ENCODE measurements around the gene NOSIP. TPM values are rescaled to one million over a fixed set of nuclear protein-coding genes. Genes with fewer than 3 reads are reported as not detected.

NOSIP gene
- total RNA-seq, 1 donor from 2014 or later, result 48.7 TPM

- Histone ChIP-seq H3K27me3 (no peaks in the 10 kb centered on the region), H3K9me3 (no peaks in the 10 kb centered on the region), H3K4me1 (peaks cover 6% of the 10 kb centered on the region), H3K27ac (no peak overlapping the region), H3K4me3 (no peak overlapping the region), H3K36me3 (peaks cover 81% of the 10 kb centered on the region)
- DNase-seq, result no peak
- ATAC-seq, result no peak
- TF ChIP-seq CTCF (IDR thresholded peaks at IDR 0.05), result no peak
- intact Hi-C loops (cut with DNase I), result no loop called here
Measured at GRCh38 chr19:49597703-49597974, 17.3 kb upstream of the NOSIP start.

GRCh38 chr19:49596954-49597702, 16.8 kb upstream of the NOSIP start:
- H3K27me3 ChIP-seq, result no peaks in the 10 kb centered on the region
- DNase-seq, result no peak
- H3K4me1 ChIP-seq, result peaks cover 6% of the 10 kb centered on the region
- no peaks in the 10 kb centered on the region for H3K9me3 ChIP-seq
- H3K4me3 ChIP-seq, result no peak overlapping the region
- no peak for TF ChIP-seq CTCF (IDR thresholded peaks at IDR 0.05)
- ATAC-seq, result no peak
- H3K36me3 ChIP-seq, result peaks cover 75% of the 10 kb centered on the region
- intact Hi-C loops (cut with DNase I), result no loop called here
- no peak overlapping the region for H3K27ac ChIP-seq

- H3K4me3 ChIP-seq, result no peak overlapping the region
- H3K4me1 ChIP-seq, result peaks cover 6% of the 10 kb centered on the region
- H3K9me3 ChIP-seq, result no peaks in the 10 kb centered on the region
- no peak for ATAC-seq
- peaks cover 69% of the 10 kb centered on the region for H3K36me3 ChIP-seq
- intact Hi-C loops (cut with DNase I), result no loop called here
- H3K27me3 ChIP-seq, result no peaks in the 10 kb centered on the region
- DNase-seq, result no peak
- no peak for TF ChIP-seq CTCF (IDR thresholded peaks at IDR 0.05)
- H3K27ac ChIP-seq, result no peak overlapping the region
Measured at GRCh38 chr19:49596407-49596806, 16.1 kb upstream of the NOSIP start.

- no peak overlapping the region for H3K27ac ChIP-seq
- TF ChIP-seq CTCF (IDR thresholded peaks at IDR 0.05), result no peak
- ATAC-seq, result no peak
- intact Hi-C loops (cut with DNase I), result no loop called here
- H3K36me3 ChIP-seq, result peaks cover 65% of the 10 kb centered on the region
- H3K4me1 ChIP-seq, result peaks cover 6% of the 10 kb centered on the region
- H3K27me3 ChIP-seq, result no peaks in the 10 kb centered on the region
- DNase-seq, result no peak
- H3K9me3 ChIP-seq, result no peaks in the 10 kb centered on the region
- no peak overlapping the region for H3K4me3 ChIP-seq
Measured at GRCh38 chr19:49595819-49596404, 15.6 kb upstream of the NOSIP start.

- Histone ChIP-seq H3K4me1 (peaks cover 6% of the 10 kb centered on the region), H3K27ac (no peak overlapping the region), H3K4me3 (no peak overlapping the region), H3K27me3 (no peaks in the 10 kb centered on the region), H3K36me3 (peaks cover 60% of the 10 kb centered on the region), H3K9me3 (no peaks in the 10 kb centered on the region)
- ATAC-seq (no peak), DNase-seq (no peak)
- intact Hi-C loops (cut with DNase I), result no loop called here
- no peak for TF ChIP-seq CTCF (IDR thresholded peaks at IDR 0.05)
Measured at GRCh38 chr19:49594993-49595818, 14.8 kb upstream of the NOSIP start.
